WTC11 (cell line): ENCODE results near the gene RPL35. TPM values are rescaled to one million over a fixed set of nuclear protein-coding genes. Genes with fewer than 3 reads are reported as not detected.

Source experiments
- ATAC-seq: fragments of 200-7000 bp; cut with Tn5 transposase; 2 replicates; pipeline ENCODE4 v1.10.0; 2021; ENCODE audit warnings: mild to moderate bottlenecking, moderate library complexity
- CTCF ChIA-PET: fragments of 300-600 bp; sonication (Branson Sonifier 250); formaldehyde crosslinking; loops from one replicate; lab custom pipeline; 2021; ENCODE audit warnings: antibody characterized with exemption; lab: Charles Lee
- POLR2A ChIA-PET: fragments of 350-600 bp; sonication (Branson Sonifier 250); formaldehyde crosslinking; loops from one replicate; lab custom pipeline; 2021; ENCODE audit warnings: antibody characterized with exemption; lab: Charles Lee
- DNase-seq: peaks from one replicate; pipeline ENCODE4 v3.0.0; 2021; ENCODE audit warnings: low spot score
- H3K27ac Mint-ChIP-seq: 2 replicates; pipeline ENCODE4 v1.8.0; 2021; ENCODE audit warnings: mixed read lengths
- H3K27me3 Mint-ChIP-seq: 2 replicates; pipeline ENCODE4 v1.8.0; 2021; ENCODE audit warnings: low read depth, mild to moderate bottlenecking, moderate library complexity, mixed read lengths
- H3K36me3 Mint-ChIP-seq: 2 replicates; pipeline ENCODE4 v1.8.0; 2021; ENCODE audit warnings: mixed read lengths
- H3K4me1 Mint-ChIP-seq: 2 replicates; pipeline ENCODE4 v1.8.0; 2022; ENCODE audit warnings: mixed read lengths
- H3K4me3 Mint-ChIP-seq: 2 replicates; pipeline ENCODE4 v1.8.0; 2021; ENCODE audit warnings: mild to moderate bottlenecking, moderate library complexity, mixed read lengths
- H3K9me3 Mint-ChIP-seq: 2 replicates; pipeline ENCODE4 v1.8.0; 2021; ENCODE audit warnings: mixed read lengths
- CREB1 ChIP-seq: sonication (generic); formaldehyde crosslinking; IDR thresholded peaks from 2 replicates; pipeline ENCODE4 v1.8.0; 2023; ENCODE audit warnings: mild to moderate bottlenecking, missing genetic modification reagents
- CTCF ChIP-seq: fragments of 200-600 bp; IDR thresholded peaks from 2 replicates; pipeline ENCODE4 v1.8.0; 2022; ENCODE audit warnings: antibody characterized with exemption
- ELF4 ChIP-seq: sonication (generic); formaldehyde crosslinking; IDR thresholded peaks from 2 replicates; pipeline ENCODE4 v1.8.1; 2022; ENCODE audit warnings: low read depth, mild to moderate bottlenecking, moderate library complexity, missing genetic modification reagents
- ETV6 ChIP-seq: sonication (generic); formaldehyde crosslinking; IDR thresholded peaks from 2 replicates; pipeline ENCODE4 v1.8.1; 2022; ENCODE audit warnings: mild to moderate bottlenecking, missing genetic modification reagents
- FOXJ3 ChIP-seq: sonication (generic); formaldehyde crosslinking; IDR thresholded peaks from 2 replicates; pipeline ENCODE4 v1.9.0; 2021; ENCODE audit warnings: missing genetic modification reagents, mild to moderate bottlenecking, borderline replicate concordance
- IRF2 ChIP-seq: sonication (generic); formaldehyde crosslinking; IDR thresholded peaks from 2 replicates; pipeline ENCODE4 v1.8.0; 2022; ENCODE audit warnings: low read depth, missing genetic modification reagents, borderline replicate concordance
- JAZF1 ChIP-seq: fragments of 250-450 bp; sonication (Bioruptor Pico); IDR thresholded peaks from 2 replicates; pipeline ENCODE4 v1.9.0; 2021; ENCODE audit warnings: moderate library complexity, mild to moderate bottlenecking, inconsistent platforms
- JUN ChIP-seq: sonication (generic); formaldehyde crosslinking; IDR thresholded peaks from 2 replicates; pipeline ENCODE4 v1.8.0; 2023; ENCODE audit warnings: mild to moderate bottlenecking, missing genetic modification reagents
- NR2C2 ChIP-seq: sonication (generic); formaldehyde crosslinking; IDR thresholded peaks from 2 replicates; pipeline ENCODE4 v1.8.0; 2022; ENCODE audit warnings: mild to moderate bottlenecking, missing genetic modification reagents
- PRDM15 ChIP-seq: sonication (generic); formaldehyde crosslinking; IDR thresholded peaks from 2 replicates; pipeline ENCODE4 v1.8.0; 2022; ENCODE audit warnings: missing genetic modification reagents
- SMAD4 ChIP-seq: sonication (generic); formaldehyde crosslinking; IDR thresholded peaks from 2 replicates; pipeline ENCODE4 v1.8.0; 2022; ENCODE audit warnings: mild to moderate bottlenecking, missing genetic modification reagents
- SP1 ChIP-seq: sonication (generic); formaldehyde crosslinking; conservative IDR thresholded peaks from 2 replicates; pipeline ENCODE4 v1.8.1; 2022; ENCODE audit warnings: missing genetic modification reagents
- USF2 ChIP-seq: sonication (generic); formaldehyde crosslinking; IDR thresholded peaks from 2 replicates; pipeline ENCODE4 v1.8.1; 2023; ENCODE audit warnings: mild to moderate bottlenecking, missing genetic modification reagents, moderate library complexity
- ZNF121 ChIP-seq: sonication (generic); formaldehyde crosslinking; IDR thresholded peaks from 2 replicates; pipeline ENCODE4 v1.8.0; 2023; ENCODE audit warnings: missing genetic modification reagents
- ZNF138 ChIP-seq: sonication (generic); formaldehyde crosslinking; conservative IDR thresholded peaks from 2 replicates; pipeline ENCODE4 v1.8.1; 2022; ENCODE audit warnings: mild to moderate bottlenecking, moderate library complexity, missing genetic modification reagents
- ZNF396 ChIP-seq: fragments of 250-450 bp; sonication (Bioruptor Pico); IDR thresholded peaks from 2 replicates; pipeline ENCODE4 v1.8.0; 2021; ENCODE audit warnings: mild to moderate bottlenecking, moderate library complexity, borderline replicate concordance
- ZNF671 ChIP-seq: fragments of 250-450 bp; sonication (Bioruptor Pico); IDR thresholded peaks from 2 replicates; pipeline ENCODE4 v1.8.0; 2021; ENCODE audit warnings: mild to moderate bottlenecking
- total RNA-seq: library from RNA; stranded (reverse); gene quantifications from 3 replicates; pipeline ENCODE4 v1.2.3, GENCODE V29; 2021
- TF ChIP-seq, protein P1 (sequence below): sonication (generic); formaldehyde crosslinking; IDR thresholded peaks from 2 replicates; pipeline ENCODE4 v1.8.0; 2022; ENCODE audit warnings: mild to moderate bottlenecking, missing genetic modification reagents

RPL35 gene
- total RNA-seq, 1 experiment from 2014 or later = 1,710 TPM

DNA sequence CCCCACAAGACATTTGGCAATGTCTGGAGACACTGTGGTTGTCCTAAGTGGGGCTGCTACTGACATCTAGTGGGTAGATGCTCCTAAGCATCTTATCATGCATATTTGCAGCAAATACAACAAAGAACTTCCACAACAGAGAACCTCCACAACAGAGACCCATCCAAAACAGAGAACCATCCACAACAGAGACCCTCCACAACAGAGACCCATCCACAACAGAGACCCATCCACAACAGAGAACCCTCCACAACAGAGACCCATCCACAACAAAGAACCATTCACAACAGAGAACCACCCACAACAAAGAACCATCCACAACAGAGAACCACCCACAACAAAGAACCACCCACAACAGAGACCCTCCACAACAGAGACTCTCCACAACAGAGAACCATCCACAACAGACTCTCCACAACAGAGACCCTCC lies 33.0 kb upstream of the RPL35 start (continued):
- TF ChIP-seq, protein P1, sequence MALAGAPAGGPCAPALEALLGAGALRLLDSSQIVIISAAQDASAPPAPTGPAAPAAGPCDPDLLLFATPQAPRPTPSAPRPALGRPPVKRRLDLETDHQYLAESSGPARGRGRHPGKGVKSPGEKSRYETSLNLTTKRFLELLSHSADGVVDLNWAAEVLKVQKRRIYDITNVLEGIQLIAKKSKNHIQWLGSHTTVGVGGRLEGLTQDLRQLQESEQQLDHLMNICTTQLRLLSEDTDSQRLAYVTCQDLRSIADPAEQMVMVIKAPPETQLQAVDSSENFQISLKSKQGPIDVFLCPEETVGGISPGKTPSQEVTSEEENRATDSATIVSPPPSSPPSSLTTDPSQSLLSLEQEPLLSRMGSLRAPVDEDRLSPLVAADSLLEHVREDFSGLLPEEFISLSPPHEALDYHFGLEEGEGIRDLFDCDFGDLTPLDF (CRISPR knock-in tag) = no peak

DNA sequence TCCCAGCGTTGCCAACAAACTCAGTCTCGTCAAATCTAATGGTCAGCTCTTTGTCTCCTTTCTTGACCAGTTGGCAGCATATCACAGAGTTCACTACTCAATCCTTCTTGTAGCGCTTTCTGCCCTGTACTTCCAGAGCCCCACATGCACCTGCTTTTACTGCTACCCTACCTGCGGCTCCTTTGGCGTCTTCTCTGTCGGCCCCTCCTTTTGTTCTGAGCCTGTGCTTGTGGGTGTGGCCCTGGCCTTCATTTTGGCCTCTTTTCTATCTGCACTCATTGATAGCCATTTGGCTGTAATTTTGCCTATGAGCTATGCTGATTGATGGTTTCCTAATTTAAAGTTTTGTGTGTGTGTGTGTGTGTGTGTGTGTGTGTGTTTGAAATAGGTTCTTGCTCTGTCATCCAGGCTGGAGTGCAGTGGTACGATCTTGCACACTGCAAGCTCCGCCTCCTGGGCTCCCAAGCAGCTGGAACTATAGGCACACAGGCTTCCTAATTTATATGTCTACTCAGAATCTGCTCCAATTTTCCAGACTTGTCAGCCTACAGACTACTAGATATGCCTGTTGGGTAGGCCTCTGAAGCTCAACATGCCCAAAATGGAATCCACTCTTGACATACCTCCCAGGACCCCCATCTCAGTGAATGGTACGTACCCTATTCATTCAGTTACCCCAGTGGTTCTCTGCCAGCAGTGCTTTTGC lies 32.4 kb upstream of the RPL35 start:
- DNase-seq (no peak), ATAC-seq (peak; percentile 62)
- ChIA-PET CTCF (interaction anchor here (0.8 to 2.9 kb wide), 10 partner anchors 12 to 347 kb away, joined by 3 to 16 read pairs (median 4); partner anchors contain the start of genes ARPC5L, RPL35 and WDR38), POLR2A (interaction anchor here (0.8 kb wide), 1 partner anchor 38 kb away, joined by 3 read pairs; no protein-coding TSS in a partner anchor)
- Mint-ChIP-seq H3K4me1 (peaks cover 7% of the 10 kb centered on the region; the same call in 1 of the 2 replicates), H3K4me3 (no peak overlapping the region), H3K27me3 (no peaks in the 10 kb centered on the region), H3K36me3 (peaks cover 9% of the 10 kb centered on the region), H3K9me3 (no peaks in the 10 kb centered on the region), H3K27ac (0 out of 2 replicates have a peak overlapping the region, but pooled peaks have one; percentile 6)
- TF ChIP-seq PRDM15 (CRISPR knock-in tag) = no peak
- no peak for TF ChIP-seq IRF2 (CRISPR knock-in tag)
- 0 out of 2 replicates have a peak, but pooled peaks have one; percentile 23 for TF ChIP-seq SP1 (CRISPR knock-in tag)

DNA sequence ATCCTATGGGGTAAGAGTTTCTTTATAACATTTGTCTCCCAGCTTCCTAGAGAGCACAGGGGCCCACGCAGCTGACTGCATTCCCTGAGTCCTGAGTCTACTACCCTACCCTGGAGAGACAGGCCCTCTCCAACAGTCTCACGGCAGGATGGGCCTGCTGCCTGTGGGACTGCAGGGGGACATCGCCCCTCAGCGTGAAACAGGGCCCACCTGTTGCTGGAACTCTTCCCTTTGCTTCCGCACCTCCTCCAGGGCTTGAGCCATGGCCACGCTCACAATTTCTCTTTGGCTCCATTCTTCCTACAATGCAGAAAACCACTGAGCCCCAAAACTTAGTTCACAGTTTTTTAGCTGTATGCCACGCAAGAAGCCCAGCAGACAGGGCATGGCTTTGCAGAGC lies 28.4 kb upstream of the RPL35 start:
- ATAC-seq (no peak), DNase-seq (no peak)
- no peaks in the 10 kb centered on the region for H3K9me3 Mint-ChIP-seq
- peaks cover 6% of the 10 kb centered on the region for H3K36me3 Mint-ChIP-seq
- no peak overlapping the region for H3K4me3 Mint-ChIP-seq
- POLR2A ChIA-PET = no interaction called here
- no peaks in the 10 kb centered on the region for H3K27me3 Mint-ChIP-seq
- H3K27ac Mint-ChIP-seq = no peak overlapping the region
- no peak for TF ChIP-seq CTCF
- no peak for TF ChIP-seq CREB1 (CRISPR knock-in tag)
- no peak for TF ChIP-seq NR2C2 (CRISPR knock-in tag)
- no peak for TF ChIP-seq SP1 (CRISPR knock-in tag)
- CTCF ChIA-PET = interaction anchor here (2.4 kb wide), 1 partner anchor 37 kb away, joined by 10 read pairs; the partner anchor contains the start of gene WDR38
- H3K4me1 Mint-ChIP-seq = peaks cover 7% of the 10 kb centered on the region

GRCh38 chr9:124889006-124889405 lies 27.2 kb upstream of the RPL35 start:
- CTCF ChIA-PET = interaction anchor here (1.0 kb wide), 1 partner anchor 18 kb away, joined by 3 read pairs; no protein-coding TSS in a partner anchor
- DNase-seq = no peak
- Mint-ChIP-seq H3K4me1 (peaks cover 6% of the 10 kb centered on the region), H3K27ac (no peak overlapping the region), H3K27me3 (no peaks in the 10 kb centered on the region), H3K9me3 (no peaks in the 10 kb centered on the region), H3K4me3 (no peak overlapping the region), H3K36me3 (peaks cover 6% of the 10 kb centered on the region)
- POLR2A ChIA-PET = no interaction called here
- ATAC-seq = no peak
- no peak for TF ChIP-seq JAZF1 (CRISPR knock-in tag)
- TF ChIP-seq ZNF671 (CRISPR knock-in tag) = no peak
- TF ChIP-seq ZNF138 (CRISPR knock-in tag) = no peak
- TF ChIP-seq ETV6 (CRISPR knock-in tag) = no peak
- TF ChIP-seq ZNF396 (CRISPR knock-in tag) = no peak
- TF ChIP-seq ELF4 (CRISPR knock-in tag) = no peak
- no peak for TF ChIP-seq FOXJ3 (CRISPR knock-in tag)
- TF ChIP-seq CREB1 (CRISPR knock-in tag) = no peak
- TF ChIP-seq USF2 (CRISPR knock-in tag) = no peak
- no peak for TF ChIP-seq SMAD4 (CRISPR knock-in tag)
- no peak for TF ChIP-seq JUN (CRISPR knock-in tag)
- TF ChIP-seq ZNF121 = no peak
